ENCODE results near the gene HLF.
A peak's percentile ranks its signal among the peaks of the same experiment; 100 is the strongest.
"Not testable (repeated sequence)": the region's sequence is repeated elsewhere in the genome, so short reads cannot be mapped to it uniquely, and the experiment has no call there.

Gene HLF

GRCh38 chr17:55312852-55313251, 48.1 kb downstream of the HLF start:
- no peak for DNase-seq

DNA sequence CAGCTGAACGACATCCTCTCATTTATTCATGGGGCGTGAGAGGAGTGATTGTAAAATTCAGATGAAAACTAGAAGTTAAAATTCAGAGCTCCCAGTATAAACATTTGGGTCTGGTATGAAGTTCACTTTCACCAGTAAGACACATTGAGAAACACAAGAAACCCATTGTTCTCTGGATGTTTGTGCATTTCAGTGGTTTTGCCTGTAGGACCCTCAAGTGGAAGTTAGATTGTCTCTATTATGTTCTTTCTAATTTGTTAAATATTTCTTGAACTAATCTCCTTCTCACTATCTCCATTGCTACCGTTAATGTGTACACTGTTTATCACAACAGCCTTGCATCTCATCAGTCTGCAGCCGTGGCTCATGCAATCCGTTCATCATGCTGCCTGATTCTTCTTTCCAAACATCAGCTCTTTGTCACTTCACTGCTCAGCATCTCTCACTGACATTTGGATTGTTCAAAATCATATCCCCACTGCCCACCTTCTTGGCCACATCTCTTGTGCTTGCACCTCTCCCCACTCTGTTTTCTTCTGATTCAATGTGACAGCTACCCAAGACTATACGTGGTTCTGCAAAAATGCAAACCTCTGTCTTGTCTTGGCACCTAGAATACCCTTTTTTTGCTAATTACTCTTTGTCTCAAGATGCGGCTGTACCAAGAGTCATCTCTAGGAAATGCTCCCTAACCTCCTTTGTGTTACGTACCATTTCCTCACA, 49.5 kb downstream of the HLF start:
- no peak for DNase-seq

DNA sequence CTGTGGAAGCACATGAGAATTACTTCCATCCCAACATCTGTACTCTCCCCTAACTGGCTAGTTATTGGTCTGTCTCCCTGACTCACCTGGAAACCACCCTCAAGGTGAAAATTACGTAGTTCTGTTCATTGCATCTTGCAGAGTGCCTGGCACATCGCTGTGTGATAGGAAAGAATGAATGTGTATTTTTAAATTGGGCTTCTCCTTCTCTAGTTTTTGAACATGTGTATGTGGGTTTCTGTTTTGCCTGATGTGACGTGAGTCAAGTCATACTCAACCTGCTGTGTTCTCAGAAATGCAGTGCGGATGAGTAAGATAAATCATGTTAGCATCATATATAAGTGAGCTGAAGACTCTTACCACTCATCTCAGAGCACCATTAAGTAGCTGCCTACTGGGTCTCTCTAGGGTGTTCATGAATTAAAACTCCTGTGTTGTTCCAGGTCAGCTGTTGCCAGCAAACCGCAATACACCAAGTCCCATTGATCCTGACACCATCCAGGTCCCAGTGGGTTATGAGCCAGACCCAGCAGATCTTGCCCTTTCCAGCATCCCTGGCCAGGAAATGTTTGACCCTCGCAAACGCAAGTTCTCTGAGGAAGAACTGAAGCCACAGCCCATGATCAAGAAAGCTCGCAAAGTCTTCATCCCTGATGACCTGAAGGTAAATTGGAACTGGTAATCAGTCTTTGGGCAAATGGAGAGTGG, 50.2 kb downstream of the HLF start:
- DNase-seq = no peak

DNA sequence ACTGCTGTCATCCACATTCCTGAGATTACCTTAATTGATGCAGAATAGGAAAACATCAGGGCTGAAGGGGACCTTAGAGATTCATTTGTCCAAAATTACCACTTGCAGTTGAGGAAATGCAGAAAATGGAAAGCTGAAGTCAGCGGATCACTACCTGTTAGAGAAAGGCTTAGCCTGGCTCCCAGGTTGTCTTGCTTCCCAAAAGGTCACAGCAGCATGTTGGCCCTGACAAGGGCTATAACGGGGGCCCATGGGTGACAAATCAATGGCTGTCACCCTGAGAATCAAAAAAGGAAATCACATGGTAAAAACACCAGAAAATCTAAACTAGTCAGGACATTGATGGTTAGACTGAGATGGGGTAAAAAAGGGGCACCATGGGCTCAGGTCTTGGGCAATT, 51.7 kb downstream of the HLF start:
- DNase-seq = no peak

GRCh38 chr17:55317284-55317683, 52.5 kb downstream of the HLF start:
- DNase-seq = no peak

DNA sequence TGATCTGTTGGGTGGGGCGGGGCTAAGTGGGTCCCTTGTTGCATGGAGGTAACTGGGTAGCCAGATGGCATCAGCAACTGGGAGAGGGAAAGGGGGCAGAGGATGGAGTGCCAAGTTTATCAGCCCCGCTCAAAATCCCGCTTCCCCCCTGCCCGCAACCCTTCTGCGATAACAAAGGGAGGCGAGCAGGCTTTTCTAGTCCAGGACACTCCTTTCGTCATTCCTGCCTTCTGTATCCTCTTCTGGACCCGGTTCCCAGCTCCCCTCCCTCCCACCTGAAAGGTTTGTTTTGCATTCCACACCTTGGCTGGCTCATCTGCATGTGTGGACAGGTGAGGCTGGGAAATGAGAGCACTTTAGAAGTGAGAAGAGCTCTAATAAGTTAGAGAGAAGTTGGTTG, 53.3 kb downstream of the HLF start:
- DNase-seq = no peak

DNA sequence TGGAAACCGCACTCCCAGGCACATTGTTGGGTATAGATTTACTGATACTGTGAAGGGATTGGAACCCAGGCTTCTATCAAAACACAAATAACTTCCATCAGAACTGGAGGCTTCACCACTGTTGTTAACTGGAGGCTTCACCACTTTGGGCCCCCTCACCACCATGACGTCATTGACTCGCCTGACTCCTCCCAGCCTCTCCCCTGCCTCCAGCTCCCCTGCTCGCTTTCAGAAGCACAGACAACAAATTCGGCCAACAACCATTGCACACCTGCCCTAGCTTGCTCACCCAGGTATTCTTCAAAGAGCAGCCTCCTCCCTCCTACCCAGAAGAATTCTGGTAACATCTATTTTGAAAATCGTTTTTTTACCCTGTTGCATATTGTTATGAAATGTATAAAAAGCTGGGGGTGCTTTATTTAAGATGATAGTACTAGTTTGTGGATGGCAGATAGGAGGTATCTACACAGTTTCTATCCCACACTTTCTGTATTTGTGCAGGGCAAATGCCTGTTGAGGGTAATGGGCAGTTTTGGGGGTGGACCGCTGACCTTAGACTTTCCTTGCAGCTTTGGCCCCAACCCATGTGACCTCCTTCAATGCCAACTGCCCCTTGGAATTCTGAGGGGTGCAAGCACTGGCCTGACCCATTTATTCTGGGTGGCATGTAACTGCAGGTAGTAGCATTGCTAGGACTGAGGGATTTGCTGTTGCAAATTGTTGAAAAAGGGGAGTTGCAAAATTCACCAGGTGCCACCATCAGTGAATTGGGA, 54.1 kb downstream of the HLF start:
- no peak for DNase-seq

GRCh38 chr17:55319933-55320593, 55.3 kb downstream of the HLF start:
- DNase-seq = no peak

GRCh38 chr17:55320594-55321426, 56.0 kb downstream of the HLF start:
- no peak for DNase-seq

DNA sequence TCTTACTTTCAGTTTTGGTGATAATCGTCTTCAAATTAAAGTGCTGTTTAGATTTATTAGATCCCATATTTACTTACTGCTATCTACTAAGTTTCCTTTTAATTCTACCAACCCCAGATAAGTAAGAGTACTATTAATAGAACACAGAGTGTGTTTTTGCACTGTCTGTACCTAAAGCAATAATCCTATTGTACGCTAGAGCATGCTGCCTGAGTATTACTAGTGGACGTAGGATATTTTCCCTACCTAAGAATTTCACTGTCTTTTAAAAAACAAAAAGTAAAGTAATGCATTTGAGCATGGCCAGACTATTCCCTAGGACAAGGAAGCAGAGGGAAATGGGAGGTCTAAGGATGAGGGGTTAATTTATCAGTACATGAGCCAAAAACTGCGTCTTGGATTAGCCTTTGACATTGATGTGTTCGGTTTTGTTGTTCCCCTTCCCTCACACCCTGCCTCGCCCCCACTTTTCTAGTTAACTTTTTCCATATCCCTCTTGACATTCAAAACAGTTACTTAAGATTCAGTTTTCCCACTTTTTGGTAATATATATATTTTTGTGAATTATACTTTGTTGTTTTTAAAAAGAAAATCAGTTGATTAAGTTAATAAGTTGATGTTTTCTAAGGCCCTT, 56.8 kb downstream of the HLF start:
- DNase-seq = no peak

GRCh38 chr17:55322453-55322985, 57.8 kb downstream of the HLF start:
- no peak for DNase-seq

DNA sequence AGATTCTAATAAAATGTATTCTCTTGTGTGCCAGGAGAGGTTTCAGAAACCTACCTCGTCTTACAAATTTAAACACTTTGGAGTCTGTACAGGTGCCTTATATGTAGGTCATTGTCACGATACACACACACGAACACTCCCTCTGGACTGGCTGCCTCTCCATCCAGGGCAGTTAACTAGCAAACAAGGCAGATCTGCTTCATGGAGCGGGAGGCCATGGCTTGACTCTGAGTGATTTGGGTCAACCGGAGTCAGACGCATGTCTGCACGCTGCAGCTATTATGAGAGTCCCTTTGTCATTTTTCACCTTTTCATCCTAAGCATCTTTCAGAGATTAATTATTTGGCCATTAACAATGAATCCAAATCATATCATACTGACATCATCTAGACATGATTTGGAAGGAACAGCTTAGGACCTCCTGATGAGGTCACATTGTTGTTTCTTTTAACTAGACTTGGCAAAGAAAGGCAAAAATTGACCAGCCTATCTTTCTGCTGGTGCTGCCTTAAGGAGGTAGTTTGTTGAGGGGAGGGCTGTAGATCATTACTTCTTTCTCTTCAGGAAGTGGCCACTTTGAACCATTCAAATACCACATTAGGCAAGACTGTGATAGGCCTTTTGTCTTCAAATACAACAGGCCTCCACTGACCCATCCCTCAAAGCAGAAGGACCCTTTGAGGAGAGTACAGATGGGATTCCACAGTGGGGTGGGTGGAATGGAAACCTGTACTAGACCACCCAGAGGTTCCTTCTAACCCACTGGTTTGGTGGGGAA, 58.9 kb downstream of the HLF start:
- no peak for DNase-seq

DNA sequence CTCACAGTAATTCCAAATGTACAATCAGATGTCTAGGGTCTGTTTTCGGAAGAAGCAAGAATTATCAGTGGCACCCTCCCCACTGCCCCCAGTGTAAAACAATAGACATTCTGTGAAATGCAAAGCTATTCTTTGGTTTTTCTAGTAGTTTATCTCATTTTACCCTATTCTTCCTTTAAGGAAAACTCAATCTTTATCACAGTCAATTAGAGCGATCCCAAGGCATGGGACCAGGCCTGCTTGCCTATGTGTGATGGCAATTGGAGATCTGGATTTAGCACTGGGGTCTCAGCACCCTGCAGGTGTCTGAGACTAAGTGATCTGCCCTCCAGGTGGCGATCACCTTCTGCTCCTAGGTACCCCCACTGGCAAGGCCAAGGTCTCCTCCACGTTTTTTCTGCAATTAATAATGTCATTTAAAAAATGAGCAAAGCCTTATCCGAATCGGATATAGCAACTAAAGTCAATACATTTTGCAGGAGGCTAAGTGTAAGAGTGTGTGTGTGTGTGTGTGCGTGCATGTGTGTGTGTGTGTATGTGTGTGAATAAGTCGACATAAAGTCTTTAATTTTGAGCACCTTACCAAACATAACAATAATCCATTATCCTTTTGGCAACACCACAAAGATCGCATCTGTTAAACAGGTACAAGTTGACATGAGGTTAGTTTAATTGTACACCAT, 59.7 kb downstream of the HLF start:
- DNase-seq = peak; percentile 3

GRCh38 chr17:55325406-55325805, 60.6 kb downstream of the HLF start:
- no peak for DNase-seq

DNA sequence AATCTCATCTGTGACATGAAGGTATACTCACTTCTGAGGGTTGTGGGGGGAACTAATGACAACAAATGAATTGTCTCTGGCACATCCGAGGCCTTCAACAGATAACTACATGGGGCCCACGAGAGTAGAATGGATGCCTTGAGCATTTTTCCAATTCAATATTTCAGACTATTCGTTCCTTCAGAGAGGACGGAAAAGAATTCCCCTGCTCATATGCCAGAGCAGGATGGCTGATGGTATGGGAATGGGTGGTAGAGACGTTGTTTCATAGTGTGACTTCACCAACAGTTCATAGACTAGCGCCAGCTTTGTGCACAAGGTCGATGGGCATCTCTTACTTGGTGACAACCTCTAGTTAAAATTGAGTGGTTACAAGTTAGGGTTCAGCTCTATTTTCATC, 61.3 kb downstream of the HLF start:
- no peak for DNase-seq

DNA sequence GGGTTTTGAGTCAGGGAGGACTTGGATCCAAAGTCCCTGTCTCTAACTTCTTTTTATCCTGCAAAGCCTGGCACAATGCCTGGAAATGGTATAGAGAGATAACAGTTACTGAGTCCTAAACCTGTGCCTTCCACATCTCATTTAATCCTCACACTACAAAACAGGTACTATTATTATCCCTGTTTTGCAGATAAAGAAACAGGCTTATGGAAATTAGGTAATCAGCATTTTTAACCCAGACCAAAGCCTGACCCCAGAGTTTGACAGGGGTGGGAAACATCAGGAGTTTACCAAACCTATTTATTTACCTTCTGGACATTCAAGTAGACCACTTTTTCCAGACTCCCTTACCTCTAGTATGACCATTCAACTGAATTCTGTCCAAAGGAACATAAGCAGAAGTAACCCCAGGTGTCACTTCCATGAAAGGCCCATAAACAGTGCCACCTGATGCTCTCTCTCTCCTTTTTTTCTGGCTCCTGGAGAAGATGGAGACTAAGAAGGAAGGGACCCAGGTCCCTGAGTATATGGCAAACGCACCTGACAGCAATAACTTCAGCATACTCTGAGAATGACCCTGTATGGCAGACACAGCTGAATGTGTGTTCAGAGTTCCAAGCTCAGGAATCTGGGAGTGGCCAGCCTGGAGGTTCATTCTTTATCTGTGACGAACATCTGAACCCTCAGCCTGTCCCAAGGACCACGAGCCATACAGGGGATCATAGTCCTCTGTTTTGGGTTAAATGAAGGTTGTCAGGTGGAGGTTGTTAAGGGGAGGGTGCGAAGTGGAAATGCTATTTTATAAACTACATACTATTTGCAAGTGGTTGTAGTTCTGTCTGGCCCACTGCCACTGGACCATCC, 62.7 kb downstream of the HLF start:
- no peak for DNase-seq

- DNase-seq = not testable (repeated sequence)
Measured at GRCh38 chr17:55328514-55328913, 63.8 kb downstream of the HLF start.

GRCh38 chr17:55330344-55330933, 65.7 kb downstream of the HLF start:
- no peak for DNase-seq

Measured in CD4-positive, alpha-beta T cell treated with Interleukin-6 for 4 hours (primary cell).